SU-DHL-6 (cell line): Measurements from ENCODE around the gene RNF126.

Experiments used
- H2AFZ ChIP-seq: fragments of 200-600 bp; sonication (generic); 2 replicates; pipeline ENCODE4 v1.6.1; 2014; ENCODE audit warnings: low read depth, mild to moderate bottlenecking, moderate library complexity, mixed read lengths, antibody characterized with exemption, low read length; ENCODE audit not compliant: severe bottlenecking
- H3F3A ChIP-seq: fragments of 200-600 bp; shearing (Covaris generic); 2 replicates; pipeline ENCODE4 v1.6.0; 2016; ENCODE audit warnings: antibody characterized with exemption, mild to moderate bottlenecking; ENCODE audit not compliant: insufficient read depth
- H3K27ac ChIP-seq: fragments of 200-600 bp; sonication (generic); 2 replicates; pipeline ENCODE4 v1.5.1; 2016; ENCODE audit warnings: low read depth, mild to moderate bottlenecking, low read length, moderate library complexity, mixed read lengths
- H3K27me3 ChIP-seq: fragments of 200-600 bp; sonication (generic), shearing (Covaris generic); 2 replicates; pipeline ENCODE4 v1.6.0; 2014; ENCODE audit warnings: mild to moderate bottlenecking, low read length
- H3K36me3 ChIP-seq: fragments of 200-600 bp; sonication (generic); 2 replicates; pipeline ENCODE4 v1.6.1; 2014; ENCODE audit warnings: mild to moderate bottlenecking, low read length, mixed read lengths
- H3K4me2 ChIP-seq: fragments of 300-600, 200-600 bp; shearing (Covaris generic), sonication (generic); 2 replicates; pipeline ENCODE4 v1.6.0; 2014; ENCODE audit warnings: low read length, low read depth, mild to moderate bottlenecking; ENCODE audit not compliant: poor library complexity, severe bottlenecking
- H3K4me3 ChIP-seq: fragments of 200-600 bp; sonication (generic); 2 replicates; pipeline ENCODE4 v1.5.1; 2014; ENCODE audit warnings: antibody characterized with exemption, low read length, mild to moderate bottlenecking, mixed read lengths; ENCODE audit not compliant: insufficient read depth, poor library complexity, severe bottlenecking
- H3K79me2 ChIP-seq: fragments of 200-600 bp; sonication (generic); 2 replicates; pipeline ENCODE4 v1.6.1; 2014; ENCODE audit warnings: mild to moderate bottlenecking, low read length, moderate library complexity; ENCODE audit not compliant: insufficient read depth
- H3K9ac ChIP-seq: fragments of 200-600 bp; sonication (generic); 2 replicates; pipeline ENCODE4 v1.7.0; 2014; ENCODE audit warnings: mild to moderate bottlenecking, low read length
- H3K9me2 ChIP-seq: fragments of 200-600 bp; sonication (generic); replicated peaks from 2 replicates; pipeline ENCODE4 v1.6.1; 2014; ENCODE audit warnings: low read length; ENCODE audit not compliant: insufficient read depth
- H3K9me3 ChIP-seq: fragments of 200-600 bp; sonication (generic); 2 replicates; pipeline ENCODE4 v1.6.1; 2014; ENCODE audit warnings: low read length, mixed read lengths; ENCODE audit not compliant: insufficient read depth
- H4K20me1 ChIP-seq: fragments of 200-600 bp; sonication (generic); 2 replicates; pipeline ENCODE4 v1.6.1; 2014; ENCODE audit warnings: low read depth, mild to moderate bottlenecking, antibody characterized with exemption, low read length, moderate library complexity, mixed read lengths
- CTCF ChIP-seq: fragments of 200-600 bp; sonication (generic); IDR thresholded peaks from one replicate; pipeline ENCODE4 v1.5.1; 2017; ENCODE audit warnings: antibody characterized with exemption, mild to moderate bottlenecking, low read length, moderate library complexity; ENCODE audit not compliant: insufficient read depth, poor library complexity, severe bottlenecking
- EZH2phosphoT487 ChIP-seq: fragments of 200-600 bp; sonication (generic), shearing (Covaris generic); conservative IDR thresholded peaks from 2 replicates; pipeline ENCODE4 v1.6.1; 2018; ENCODE audit warnings: mild to moderate bottlenecking, antibody characterized with exemption, low read length, moderate library complexity, mixed read lengths

RNF126 gene

GRCh38 chr19:688992-689391 lies 26.0 kb upstream of the RNF126 start:
- TF ChIP-seq EZH2phosphoT487 (no peak), CTCF (no peak)
- Histone ChIP-seq H3K79me2 (no peaks in the 10 kb centered on the region), H4K20me1 (no peaks in the 10 kb centered on the region), H3K4me2 (no peak overlapping the region), H3K9me3 (no peaks in the 10 kb centered on the region), H3K9ac (no peak overlapping the region), H3K27me3 (no peaks in the 10 kb centered on the region), H3K9me2 (no peaks in the 10 kb centered on the region), H2AFZ (no peak overlapping the region), H3K4me3 (no peak overlapping the region), H3K27ac (no peak overlapping the region), H3F3A (no peaks in the 10 kb centered on the region), H3K36me3 (no peaks in the 10 kb centered on the region)

- Histone ChIP-seq H3K9me2 (no peaks in the 10 kb centered on the region), H4K20me1 (no peaks in the 10 kb centered on the region), H3K36me3 (no peaks in the 10 kb centered on the region), H3K27ac (no peak overlapping the region), H3K79me2 (no peaks in the 10 kb centered on the region), H3K4me3 (no peak overlapping the region), H3F3A (no peaks in the 10 kb centered on the region), H3K9ac (no peak overlapping the region), H2AFZ (no peak overlapping the region), H3K9me3 (no peaks in the 10 kb centered on the region), H3K27me3 (no peaks in the 10 kb centered on the region), H3K4me2 (no peak overlapping the region)
- TF ChIP-seq CTCF (no peak), EZH2phosphoT487 (no peak)
Measured at GRCh38 chr19:688214-688613, 25.2 kb upstream of the RNF126 start.

GRCh38 chr19:687569-688166 lies 24.7 kb upstream of the RNF126 start:
- Histone ChIP-seq H3K4me2 (no peak overlapping the region), H3K27me3 (no peaks in the 10 kb centered on the region), H2AFZ (no peak overlapping the region), H3K4me3 (no peak overlapping the region), H3K79me2 (no peaks in the 10 kb centered on the region), H3F3A (no peaks in the 10 kb centered on the region), H3K9me2 (no peaks in the 10 kb centered on the region), H4K20me1 (no peaks in the 10 kb centered on the region), H3K27ac (no peak overlapping the region), H3K36me3 (no peaks in the 10 kb centered on the region), H3K9ac (no peak overlapping the region), H3K9me3 (no peaks in the 10 kb centered on the region)
- no peak for TF ChIP-seq CTCF
- TF ChIP-seq EZH2phosphoT487, result no peak
